DOHH2 (cell line): ENCODE data around the gene NRN1.
"Not testable (repeated sequence)": the region's sequence is repeated elsewhere in the genome, so short reads cannot be mapped to it uniquely, and the experiment has no call there.

ENCODE experiments used
- H3F3A ChIP-seq: fragments of 200-600 bp; sonication (generic), shearing (Covaris generic); 2 replicates; pipeline ENCODE4 v1.6.0; 2016; ENCODE audit warnings: antibody characterized with exemption, mild to moderate bottlenecking; ENCODE audit not compliant: control insufficient read depth, insufficient read depth
- H3K27ac ChIP-seq: fragments of 200-600 bp; sonication (generic); 2 replicates; pipeline ENCODE4 v1.5.1; 2014; ENCODE audit warnings: low read depth, mild to moderate bottlenecking, low read length, moderate library complexity
- H3K27me3 ChIP-seq: fragments of 200-600 bp; sonication (generic); 2 replicates; pipeline ENCODE4 v1.6.1; 2014; ENCODE audit warnings: mild to moderate bottlenecking, low read length, mixed read lengths; ENCODE audit not compliant: control insufficient read depth
- H3K36me3 ChIP-seq: fragments of 200-600 bp; sonication (generic); 2 replicates; pipeline ENCODE4 v1.6.1; 2014; ENCODE audit warnings: mild to moderate bottlenecking, low read length, moderate library complexity, mixed read lengths; ENCODE audit not compliant: control insufficient read depth
- H3K4me1 ChIP-seq: fragments of 200-600 bp; sonication (generic); 2 replicates; pipeline ENCODE4 v1.6.1; 2014; ENCODE audit warnings: mild to moderate bottlenecking, low read length, mixed read lengths; ENCODE audit not compliant: control insufficient read depth
- H3K4me2 ChIP-seq: fragments of 200-600 bp; sonication (generic); 2 replicates; pipeline ENCODE4 v1.6.0; 2014; ENCODE audit warnings: mild to moderate bottlenecking, low read length, moderate library complexity
- H3K4me3 ChIP-seq: fragments of 200-600 bp; sonication (generic); 2 replicates; pipeline ENCODE4 v1.5.1; 2014; ENCODE audit warnings: mild to moderate bottlenecking, low read length, mixed read lengths
- H3K79me2 ChIP-seq: fragments of 200-600 bp; sonication (generic); 2 replicates; pipeline ENCODE4 v1.6.1; 2014; ENCODE audit warnings: mild to moderate bottlenecking, low read length, mixed read lengths; ENCODE audit not compliant: control insufficient read depth
- H3K9me2 ChIP-seq: fragments of 200-600 bp; sonication (generic); replicated peaks from 2 replicates; pipeline ENCODE4 v1.6.1; 2014; ENCODE audit warnings: mild to moderate bottlenecking, low read length, mixed read lengths; ENCODE audit not compliant: control insufficient read depth
- H3K9me3 ChIP-seq: fragments of 200-600 bp; sonication (generic); 2 replicates; pipeline ENCODE4 v1.6.1; 2014; ENCODE audit warnings: antibody characterized with exemption, low read length, mixed read lengths; ENCODE audit not compliant: control insufficient read depth, insufficient read depth
- H4K20me1 ChIP-seq: fragments of 200-600 bp; sonication (generic); 2 replicates; pipeline ENCODE4 v1.6.0; 2014; ENCODE audit warnings: low read depth, mild to moderate bottlenecking, antibody characterized with exemption, low read length, moderate library complexity; ENCODE audit not compliant: control insufficient read depth, insufficient read depth
- CTCF ChIP-seq: fragments of 200-600 bp; sonication (generic); IDR thresholded peaks from one replicate; pipeline ENCODE4 v1.5.1; 2014; ENCODE audit warnings: antibody characterized with exemption, mild to moderate bottlenecking, low read depth, low read length; ENCODE audit not compliant: poor library complexity, severe bottlenecking
- EZH2phosphoT487 ChIP-seq: fragments of 200-600 bp; sonication (generic); IDR thresholded peaks from 2 replicates; pipeline ENCODE4 v1.6.1; 2017; ENCODE audit warnings: borderline replicate concordance, mild to moderate bottlenecking, antibody characterized with exemption, low read length, moderate library complexity, mixed read lengths

NRN1 gene

GRCh38 chr6:6026513-6027205, 19.9 kb upstream of the NRN1 start:
- TF ChIP-seq EZH2phosphoT487: no peak
- TF ChIP-seq CTCF: no peak
- H3K4me3 ChIP-seq: no peak overlapping the region
- H3K4me2 ChIP-seq: no peak overlapping the region
- H4K20me1 ChIP-seq: no peaks in the 10 kb centered on the region
- H3K27me3 ChIP-seq: peaks cover 9% of the 10 kb centered on the region; the same call in 1 of the 2 replicates
- no peak overlapping the region for H3K27ac ChIP-seq
- H3K4me1 ChIP-seq: no peaks in the 10 kb centered on the region
- no peaks in the 10 kb centered on the region for H3K9me3 ChIP-seq
- no peaks in the 10 kb centered on the region for H3K79me2 ChIP-seq
- H3F3A ChIP-seq: no peaks in the 10 kb centered on the region
- H3K36me3 ChIP-seq: no peaks in the 10 kb centered on the region
- H3K9me2 ChIP-seq: no peaks in the 10 kb centered on the region

DNA sequence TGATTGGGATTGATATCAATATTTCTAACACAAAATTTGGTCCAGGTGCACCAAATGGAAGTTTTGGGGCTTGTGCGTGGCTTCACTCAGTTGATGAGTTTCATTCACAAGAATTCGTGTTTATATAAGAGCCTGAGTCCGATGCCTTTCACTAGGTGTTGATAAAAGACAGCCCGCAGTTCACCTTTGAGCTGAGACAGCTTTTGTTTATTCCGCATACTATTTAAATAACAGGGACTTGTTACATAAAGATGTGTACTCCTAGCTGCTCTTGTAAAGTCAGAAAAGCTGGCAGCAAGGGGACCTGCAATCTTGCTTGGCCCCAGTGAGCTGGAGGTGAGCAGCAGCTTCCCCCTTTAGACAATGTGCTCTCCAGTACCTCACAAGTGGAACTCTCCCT, 19.0 kb upstream of the NRN1 start:
- Histone ChIP-seq H3K27ac (no peak overlapping the region), H3F3A (no peaks in the 10 kb centered on the region), H4K20me1 (no peaks in the 10 kb centered on the region), H3K4me2 (no peak overlapping the region), H3K79me2 (no peaks in the 10 kb centered on the region), H3K36me3 (no peaks in the 10 kb centered on the region), H3K9me2 (no peaks in the 10 kb centered on the region), H3K4me3 (no peak overlapping the region), H3K4me1 (no peaks in the 10 kb centered on the region), H3K27me3 (peaks cover 11% of the 10 kb centered on the region; the same call in 1 of the 2 replicates), H3K9me3 (no peaks in the 10 kb centered on the region)
- no peak for TF ChIP-seq CTCF
- no peak for TF ChIP-seq EZH2phosphoT487

- Histone ChIP-seq H3K79me2 (no peaks in the 10 kb centered on the region), H3K9me3 (no peaks in the 10 kb centered on the region), H3F3A (no peaks in the 10 kb centered on the region), H3K27ac (no peak overlapping the region), H3K27me3 (peaks cover 17% of the 10 kb centered on the region; the same call in 1 of the 2 replicates), H3K4me3 (no peak overlapping the region), H3K9me2 (no peaks in the 10 kb centered on the region), H4K20me1 (no peaks in the 10 kb centered on the region), H3K4me1 (no peaks in the 10 kb centered on the region), H3K36me3 (no peaks in the 10 kb centered on the region), H3K4me2 (no peak overlapping the region)
- TF ChIP-seq EZH2phosphoT487: no peak
- TF ChIP-seq CTCF: no peak
These were observed 17.5 kb upstream of the NRN1 start for GRCh38 chr6:6024220-6024619.

DNA sequence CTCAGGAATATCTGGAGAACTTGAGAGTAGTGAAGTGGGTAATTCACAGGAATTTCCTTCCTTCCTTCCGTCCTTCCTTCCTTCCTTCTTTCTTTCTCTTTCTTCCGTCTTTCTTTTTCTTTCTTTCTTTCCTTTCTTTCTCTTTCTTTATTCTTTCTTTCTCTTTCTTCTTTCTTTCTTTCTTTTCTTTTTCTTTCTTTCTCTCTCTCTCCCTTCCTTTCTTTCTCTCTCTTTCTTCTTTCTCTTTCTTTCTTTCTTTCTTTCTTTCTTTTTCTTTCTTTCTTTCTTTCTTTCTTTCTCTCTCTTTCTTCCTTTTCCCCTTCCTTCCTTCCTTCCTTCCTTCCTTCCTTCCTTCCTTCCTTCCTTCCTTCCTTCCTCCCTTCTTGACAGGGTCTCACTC, 16.1 kb upstream of the NRN1 start:
- not testable (repeated sequence) for H3K27ac ChIP-seq, H3K4me3 ChIP-seq, H3K9me3 ChIP-seq, H3K79me2 ChIP-seq, H3K4me2 ChIP-seq, H3K36me3 ChIP-seq, H3K4me1 ChIP-seq, H3F3A ChIP-seq, H4K20me1 ChIP-seq, H3K9me2 ChIP-seq
- peaks cover 17% of the 10 kb centered on the region; the same call in 1 of the 2 replicates for H3K27me3 ChIP-seq
